Skin of body (tissue), 2 donors: ENCODE data around the gene VIT. TPM values are rescaled to one million over a fixed set of nuclear protein-coding genes. Genes with fewer than 3 reads are reported as not detected.

ENCODE experiments used
- DNase-seq: peaks from one replicate; lab custom pipeline; 2025; lab: John Stamatoyannopoulos, UW
- total RNA-seq: library from RNA; depleted of rRNA; stranded (reverse); fragments of >200 nt; gene quantifications from one replicate; pipeline ENCODE4 v1.2.3, GENCODE V29; 2014

Gene VIT
- total RNA-seq, 1 donor from 2014 or later: 7.4 TPM

DNA sequence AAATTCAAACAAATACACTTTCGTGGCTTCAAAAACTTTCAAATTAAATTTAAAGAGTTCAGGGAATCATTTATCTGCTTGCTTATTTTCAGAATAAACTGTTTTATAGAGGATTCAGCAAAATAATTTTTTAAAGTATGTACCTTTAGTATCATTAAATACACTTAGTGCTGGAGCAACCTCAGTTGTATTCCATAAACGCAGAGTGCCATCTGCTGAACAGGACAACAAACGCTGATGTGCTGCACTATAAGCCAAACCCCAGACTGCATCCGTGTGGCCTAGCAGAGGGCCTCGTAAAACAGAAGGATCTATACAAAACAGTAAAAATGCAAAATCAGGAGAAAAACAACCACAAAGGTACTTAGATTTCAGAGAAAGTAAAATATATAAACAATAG lies 161.2 kb downstream of the VIT start:
- no peak for DNase-seq

DNA sequence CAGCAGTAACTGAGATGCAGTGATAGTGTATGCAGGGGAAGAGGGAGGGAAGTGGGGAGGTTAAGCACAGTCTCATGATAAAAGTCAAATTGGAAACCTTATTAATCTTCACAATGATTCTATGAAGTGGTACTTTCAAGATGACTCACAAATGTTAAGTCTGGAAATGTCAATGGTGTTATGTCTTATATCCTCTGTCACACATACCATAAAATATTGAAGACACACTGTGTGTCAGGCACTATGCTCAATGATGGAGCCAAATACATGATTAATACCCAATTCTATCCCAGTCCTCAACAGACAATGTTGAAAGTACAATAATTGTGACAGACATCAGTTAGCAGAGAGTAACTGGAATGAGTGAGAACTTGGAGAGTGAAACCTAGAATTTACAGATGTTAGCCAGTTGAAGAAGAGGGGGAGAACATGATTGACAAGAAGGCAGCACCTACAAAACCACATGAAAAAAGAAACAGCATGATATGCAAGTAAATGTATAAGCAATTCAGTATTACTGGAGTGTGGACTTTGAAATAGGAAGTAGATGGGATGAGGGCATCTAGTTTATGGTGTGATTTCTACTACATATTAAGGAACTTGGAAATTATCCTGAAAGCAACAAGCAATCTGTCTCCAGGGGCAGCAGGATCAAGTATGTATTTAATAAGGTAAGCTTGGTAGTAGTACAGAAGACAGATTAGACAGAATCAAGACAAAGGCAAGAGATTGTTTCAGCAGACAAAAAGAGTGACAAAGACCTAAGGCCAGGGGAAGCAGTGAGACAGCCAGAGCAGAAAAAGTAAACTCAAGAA lies 162.3 kb downstream of the VIT start:
- no peak for DNase-seq

DNA sequence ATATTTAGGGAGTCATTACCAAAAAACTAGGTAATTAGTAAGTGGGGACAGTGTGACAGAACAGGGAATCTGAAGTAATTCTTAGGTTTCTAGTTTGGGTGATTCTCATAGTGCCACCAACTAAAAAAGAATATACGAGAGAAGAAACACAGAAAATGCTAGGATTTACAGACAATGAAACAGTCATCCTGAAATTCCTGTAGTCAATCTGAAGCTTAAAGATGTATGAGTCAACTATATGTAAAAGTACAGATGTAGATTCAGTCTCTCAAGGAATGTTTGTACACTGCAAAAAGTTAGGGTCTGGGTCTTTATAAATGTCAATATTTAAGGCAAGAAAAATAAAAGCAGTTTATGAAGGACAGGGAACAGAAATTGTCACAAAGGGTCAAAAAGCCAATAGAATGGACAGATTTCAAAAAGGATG lies 162.9 kb downstream of the VIT start:
- DNase-seq: no peak

GRCh38 chr2:36861896-36862295 lies 165.4 kb downstream of the VIT start:
- no peak for DNase-seq

Other genes starting within 250 kb of the VIT start
- 48.5 TPM for gene FEZ2, start 98.5 kb upstream of the VIT start, total RNA-seq